HG02943 (cell line): Measurements from ENCODE around the gene ARHGEF11.
"Not testable (repeated sequence)": the region's sequence is repeated elsewhere in the genome, so short reads cannot be mapped to it uniquely, and the experiment has no call there.

Source experiments
- ATAC-seq: cut with Tn5 transposase; IDR thresholded peaks from one replicate; pipeline ENCODE4 v1.9.1; 2021; ENCODE audit warnings: mild to moderate bottlenecking, low read depth, moderate library complexity; ENCODE audit not compliant: unreplicated experiment

Gene ARHGEF11, protein sequence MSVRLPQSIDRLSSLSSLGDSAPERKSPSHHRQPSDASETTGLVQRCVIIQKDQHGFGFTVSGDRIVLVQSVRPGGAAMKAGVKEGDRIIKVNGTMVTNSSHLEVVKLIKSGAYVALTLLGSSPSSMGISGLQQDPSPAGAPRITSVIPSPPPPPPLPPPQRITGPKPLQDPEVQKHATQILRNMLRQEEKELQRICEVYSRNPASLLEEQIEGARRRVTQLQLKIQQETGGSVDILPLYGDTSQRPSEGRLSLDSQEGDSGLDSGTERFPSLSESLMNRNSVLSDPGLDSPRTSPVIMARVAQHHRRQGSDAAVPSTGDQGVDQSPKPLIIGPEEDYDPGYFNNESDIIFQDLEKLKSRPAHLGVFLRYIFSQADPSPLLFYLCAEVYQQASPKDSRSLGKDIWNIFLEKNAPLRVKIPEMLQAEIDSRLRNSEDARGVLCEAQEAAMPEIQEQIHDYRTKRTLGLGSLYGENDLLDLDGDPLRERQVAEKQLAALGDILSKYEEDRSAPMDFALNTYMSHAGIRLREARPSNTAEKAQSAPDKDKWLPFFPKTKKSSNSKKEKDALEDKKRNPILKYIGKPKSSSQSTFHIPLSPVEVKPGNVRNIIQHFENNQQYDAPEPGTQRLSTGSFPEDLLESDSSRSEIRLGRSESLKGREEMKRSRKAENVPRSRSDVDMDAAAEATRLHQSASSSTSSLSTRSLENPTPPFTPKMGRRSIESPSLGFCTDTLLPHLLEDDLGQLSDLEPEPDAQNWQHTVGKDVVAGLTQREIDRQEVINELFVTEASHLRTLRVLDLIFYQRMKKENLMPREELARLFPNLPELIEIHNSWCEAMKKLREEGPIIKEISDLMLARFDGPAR (N-terminal part only)

DNA sequence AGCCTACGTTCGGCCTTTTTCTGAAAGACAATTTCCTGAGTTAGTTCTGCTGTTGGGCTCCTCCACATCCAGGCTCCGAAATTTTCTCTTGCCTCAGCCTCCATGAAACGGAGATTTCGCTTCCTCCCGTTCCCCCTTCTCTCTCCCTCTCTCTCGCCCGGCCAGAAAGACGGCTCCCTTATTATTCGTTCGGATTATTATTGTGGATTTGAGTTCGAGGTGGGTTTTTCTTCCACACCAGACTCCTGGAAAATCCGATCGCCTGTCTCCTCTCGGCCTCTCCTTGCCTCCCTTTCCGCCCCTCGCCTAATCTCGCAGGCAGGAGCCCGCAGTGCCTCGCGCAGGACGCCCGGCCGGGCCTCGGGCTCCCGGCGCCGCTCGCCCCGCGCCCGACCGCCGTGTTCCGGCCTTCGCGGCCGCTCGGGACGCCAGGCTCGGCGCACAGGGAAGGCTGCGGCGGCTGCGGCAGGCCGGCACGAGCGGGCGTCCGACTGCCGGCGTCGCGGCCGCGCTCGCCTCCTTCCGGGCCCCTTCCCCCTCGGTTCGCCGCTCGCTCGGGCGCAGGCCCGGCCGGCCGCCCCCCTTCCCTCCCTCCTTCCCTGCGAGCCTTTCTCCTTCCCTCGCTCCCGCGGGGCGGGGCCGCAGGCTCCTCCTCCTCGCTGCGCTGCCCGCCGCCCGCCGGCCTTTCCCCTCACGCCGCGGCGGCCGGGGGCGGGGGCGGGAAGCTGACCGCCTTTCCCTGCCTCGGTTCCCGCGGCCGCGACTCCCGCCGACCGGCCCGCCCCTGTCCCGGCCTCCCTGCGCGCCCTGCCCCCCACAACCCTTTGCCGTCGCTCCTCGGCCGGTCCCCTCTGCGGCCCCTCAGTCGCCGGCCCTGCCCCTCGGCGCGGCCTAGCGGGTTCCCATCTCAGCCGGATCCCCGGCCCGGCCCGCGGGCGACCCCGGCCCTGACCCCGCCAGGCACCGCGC is at the start of gene ARHGEF11:
Gene ARHGEF11, minus strand, starts transcription at position 493 of the 969 bp plus-strand sequence. CDS start 1,412 bp downstream, outside the sequence.
- no peak for ATAC-seq

DNA sequence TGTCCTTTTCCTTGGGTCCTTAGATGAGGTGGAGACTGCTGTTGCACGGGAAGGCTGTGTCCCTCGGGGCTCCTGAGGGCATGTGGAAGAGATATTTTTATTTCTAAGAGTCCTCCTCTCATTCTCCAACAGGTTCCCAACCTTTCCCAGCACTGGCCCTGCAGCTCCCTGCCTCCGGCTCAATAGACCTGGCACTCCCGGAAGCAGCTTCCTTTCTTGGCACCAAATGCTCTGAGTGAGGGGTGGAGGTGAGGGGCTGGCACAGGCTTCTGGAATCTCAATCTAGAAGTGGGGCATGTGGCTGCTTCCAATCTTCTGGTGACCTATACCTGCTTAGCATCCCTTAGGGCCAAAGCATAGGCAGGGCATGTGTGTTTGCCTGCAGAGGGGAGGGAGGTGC is 49.5 kb upstream of the ARHGEF11 start:
- no peak for ATAC-seq

DNA sequence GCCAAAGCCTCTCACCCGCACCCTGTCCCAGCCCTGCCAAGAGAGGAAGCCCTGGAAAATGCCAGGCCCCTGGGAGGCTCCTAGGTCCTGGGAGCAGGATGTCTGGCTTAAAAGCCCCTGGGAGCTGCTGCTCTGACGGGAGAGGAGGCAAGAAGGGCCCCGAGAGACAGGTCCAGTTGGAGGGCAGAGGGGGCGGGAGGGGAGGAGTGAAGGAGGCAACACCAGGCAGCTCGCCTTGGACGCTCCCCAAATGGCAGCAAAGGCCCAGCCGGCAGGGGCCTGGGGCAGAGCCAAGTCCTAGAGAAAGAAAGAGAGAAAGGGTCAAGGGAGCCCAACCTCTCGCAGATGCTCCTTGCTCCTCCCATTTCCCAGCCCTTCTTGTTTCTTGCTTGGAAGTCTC is 47.3 kb upstream of the ARHGEF11 start:
- no peak for ATAC-seq

DNA sequence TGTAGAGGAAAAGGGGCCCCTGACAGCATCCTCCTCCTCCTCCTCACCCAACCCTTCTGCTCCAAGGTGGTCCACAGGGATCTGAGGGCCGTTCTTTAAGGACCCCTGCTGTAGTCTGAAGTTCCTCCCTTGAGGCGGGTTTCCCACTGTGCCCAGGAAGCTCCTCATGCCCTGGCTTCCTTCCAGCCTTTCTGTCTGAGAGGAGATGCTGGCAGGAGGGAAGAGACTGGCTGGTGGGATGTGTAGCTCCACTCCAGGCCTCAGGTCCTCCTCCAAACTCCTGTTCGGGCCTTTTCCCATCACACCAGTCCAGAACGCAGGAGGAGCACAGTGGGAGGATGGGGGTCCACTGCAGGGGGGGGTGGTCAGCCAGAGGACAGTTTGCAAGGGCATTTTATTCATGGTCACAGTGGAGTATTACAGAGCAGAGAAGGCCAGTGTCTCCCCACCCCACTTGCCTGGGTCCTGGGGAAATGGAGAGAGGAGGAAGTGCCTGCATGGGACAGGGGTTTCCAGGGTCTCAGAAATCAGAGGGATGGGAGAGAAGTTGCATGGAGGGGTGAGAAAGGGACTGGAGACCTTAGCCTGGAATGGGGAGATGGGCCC is 46.2 kb upstream of the ARHGEF11 start:
- no peak for ATAC-seq

DNA sequence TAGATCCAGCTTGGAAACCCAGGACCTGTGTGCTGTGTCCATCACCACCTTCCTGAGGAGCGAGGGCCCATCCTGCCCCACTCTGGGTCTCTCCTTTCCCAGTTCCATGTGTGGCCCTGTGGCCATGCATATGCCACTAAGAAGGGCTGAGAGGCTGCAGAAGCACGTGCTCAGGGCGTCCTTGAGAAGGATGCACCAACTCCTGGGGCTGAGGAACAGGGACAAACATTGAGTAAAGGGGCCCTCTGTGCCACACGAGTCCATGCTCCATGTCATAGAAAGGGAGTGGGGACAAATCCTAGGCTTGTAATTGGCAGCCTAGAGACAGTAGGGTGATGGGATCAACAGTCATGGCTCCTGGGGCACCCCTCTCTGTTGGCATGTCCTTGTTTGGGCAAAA is 45.6 kb upstream of the ARHGEF11 start:
- no peak for ATAC-seq

DNA sequence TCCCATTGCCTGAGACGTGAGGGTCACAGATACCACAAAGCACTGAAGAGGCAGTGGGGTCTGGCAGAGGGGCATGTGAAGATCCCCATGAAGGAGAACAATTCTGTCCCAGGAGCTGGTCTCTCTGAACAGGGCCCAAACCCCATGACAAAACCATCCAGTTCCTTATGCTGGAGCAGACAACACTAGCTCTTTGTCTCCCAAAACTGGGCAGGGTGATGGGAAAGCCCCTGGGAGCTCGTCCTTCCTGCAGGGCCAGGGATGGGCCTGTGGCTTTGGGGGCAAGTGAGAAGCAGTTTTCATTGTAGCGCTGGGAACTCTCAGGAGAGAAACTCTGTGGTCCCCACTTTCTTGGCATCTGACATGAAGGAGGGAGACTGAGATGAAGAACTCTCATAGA is 45.2 kb upstream of the ARHGEF11 start:
- ATAC-seq: no peak

DNA sequence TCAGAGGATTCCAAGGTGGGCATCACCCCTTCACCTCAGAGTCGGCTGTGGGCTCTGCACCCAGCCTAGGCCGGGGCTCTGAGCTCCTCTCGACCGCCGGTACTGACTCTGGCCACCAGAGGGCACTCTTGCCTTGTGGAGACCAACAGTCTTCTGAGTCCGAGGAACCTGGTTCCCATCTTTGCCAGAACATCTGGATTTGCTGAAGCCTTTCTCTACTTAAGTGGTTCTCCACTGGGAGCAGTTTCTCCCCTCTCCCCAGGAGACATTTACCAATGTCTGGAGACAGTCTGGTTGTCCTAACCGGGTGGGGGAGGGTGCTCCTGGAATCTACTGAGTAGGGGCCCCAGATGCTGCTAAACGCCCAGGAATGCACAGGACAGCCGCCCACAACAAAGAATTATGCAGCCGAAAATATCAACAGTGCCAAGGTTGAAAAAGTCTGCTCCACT is 44.7 kb upstream of the ARHGEF11 start:
- no peak for ATAC-seq

DNA sequence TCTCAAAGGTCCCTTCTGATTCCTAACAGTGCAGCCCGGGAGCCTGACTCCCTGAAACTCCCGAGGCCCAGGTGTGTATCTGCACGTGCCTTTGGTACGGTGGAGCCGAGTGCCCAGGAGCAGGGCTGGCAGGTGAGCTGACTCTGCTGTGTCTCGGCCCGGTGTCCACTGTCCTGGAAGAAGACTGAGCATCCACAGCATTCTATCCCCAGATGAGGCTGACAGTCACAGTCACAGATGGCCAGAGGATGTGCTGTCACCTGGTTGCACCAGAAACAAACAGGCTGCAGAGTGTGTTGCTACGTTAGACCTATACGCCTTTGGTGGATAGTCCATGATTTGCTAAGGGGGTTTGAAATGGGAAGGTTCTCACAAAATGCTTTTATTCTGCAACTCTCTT is 44.2 kb upstream of the ARHGEF11 start:
- no peak for ATAC-seq

DNA sequence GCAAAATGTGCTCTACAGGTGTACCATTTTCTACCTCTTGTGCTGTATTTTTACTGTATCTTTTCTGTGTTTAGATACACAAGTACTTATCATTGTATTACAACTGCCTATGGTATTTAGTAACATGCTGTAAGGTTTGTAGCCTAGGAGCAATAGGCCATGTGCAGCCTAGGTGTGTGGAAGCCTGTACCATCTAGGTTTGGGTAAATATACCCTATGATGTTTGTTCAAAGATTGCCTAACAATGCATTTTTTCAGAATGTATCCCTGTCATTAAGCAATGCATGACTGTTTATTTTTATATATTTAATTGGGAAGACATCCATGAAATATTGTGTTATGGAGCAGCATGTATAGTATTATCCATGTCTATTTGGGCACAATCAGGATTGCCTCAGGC is 43.1 kb upstream of the ARHGEF11 start:
- ATAC-seq: no peak

DNA sequence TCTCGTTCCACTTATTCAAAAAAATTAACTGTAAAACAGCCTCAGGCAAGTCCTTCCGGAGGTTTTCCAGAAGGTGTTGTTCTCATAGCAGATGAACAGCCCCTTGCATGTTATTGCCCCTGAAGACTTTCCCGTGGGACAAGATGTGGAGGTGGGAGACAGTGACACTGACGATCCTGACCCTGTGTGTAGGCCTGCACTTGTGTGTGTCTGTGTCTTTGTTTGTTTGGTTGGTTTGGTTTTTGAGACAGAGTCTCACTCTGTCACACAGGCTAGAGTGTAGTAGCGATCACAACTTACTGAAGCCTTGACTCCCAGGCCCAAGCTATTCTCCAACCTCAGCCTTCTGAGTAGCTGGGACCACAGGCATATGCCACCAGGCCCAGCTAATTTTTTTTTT is 41.5 kb upstream of the ARHGEF11 start:
- ATAC-seq: no peak

DNA sequence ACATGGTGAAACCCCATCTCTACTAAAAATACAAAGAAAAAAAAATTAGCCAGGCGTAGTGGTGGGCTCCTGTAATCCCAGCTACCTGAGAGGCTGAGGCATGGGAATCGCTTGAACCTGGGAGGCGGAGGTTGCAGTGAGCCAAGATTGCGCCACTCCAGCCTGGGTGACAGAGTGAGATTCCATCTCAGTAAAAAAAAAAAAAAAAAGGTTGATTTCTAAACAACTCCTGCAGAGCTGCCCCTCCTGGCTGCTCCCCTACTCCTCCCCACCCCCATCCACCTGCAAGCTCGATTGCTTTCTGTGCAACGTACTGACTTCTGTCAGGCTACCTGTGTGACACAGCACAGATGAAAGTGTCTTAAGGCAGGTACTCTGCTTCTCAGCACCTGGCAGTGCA is 40.8 kb upstream of the ARHGEF11 start:
- ATAC-seq: no peak

DNA sequence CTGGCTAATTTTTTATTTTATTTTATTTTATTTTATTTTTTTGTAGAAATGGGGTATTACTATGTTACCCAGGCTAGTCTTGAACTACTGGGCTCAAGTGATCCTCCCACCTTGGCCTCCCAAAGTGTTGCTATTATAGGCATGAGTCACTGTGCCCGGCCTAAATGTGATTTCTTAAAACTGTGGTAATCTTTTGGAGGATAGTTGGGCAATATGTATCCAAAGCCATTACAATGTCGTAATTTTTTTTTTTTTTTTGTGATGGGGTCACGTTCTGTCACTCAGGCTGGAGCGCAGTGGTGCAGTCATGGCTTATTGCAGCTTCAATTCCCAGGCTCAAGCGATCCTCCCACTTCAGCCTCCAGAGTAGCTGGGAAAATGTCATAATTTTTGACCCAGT is 39.9 kb upstream of the ARHGEF11 start:
- ATAC-seq: no peak

DNA sequence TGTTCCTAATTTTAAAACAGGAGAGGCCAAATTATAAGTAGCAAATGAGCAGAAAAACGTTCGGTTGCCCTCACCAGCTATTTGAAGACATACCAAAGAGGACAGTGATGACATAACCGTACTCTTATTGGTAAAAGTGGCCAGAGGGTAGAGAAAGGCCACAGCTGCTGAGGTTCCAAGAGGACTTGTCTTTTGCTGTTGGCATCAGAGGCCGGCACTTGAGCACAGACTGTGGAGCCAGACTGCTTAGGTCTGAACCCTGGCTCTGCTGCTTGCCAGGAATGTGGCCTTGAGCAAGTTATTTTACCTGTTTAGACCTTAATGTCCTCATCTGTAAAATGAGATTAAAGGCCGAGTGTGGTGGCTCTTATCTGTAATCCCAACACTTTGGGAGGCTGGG is 39.2 kb upstream of the ARHGEF11 start:
- no peak for ATAC-seq

DNA sequence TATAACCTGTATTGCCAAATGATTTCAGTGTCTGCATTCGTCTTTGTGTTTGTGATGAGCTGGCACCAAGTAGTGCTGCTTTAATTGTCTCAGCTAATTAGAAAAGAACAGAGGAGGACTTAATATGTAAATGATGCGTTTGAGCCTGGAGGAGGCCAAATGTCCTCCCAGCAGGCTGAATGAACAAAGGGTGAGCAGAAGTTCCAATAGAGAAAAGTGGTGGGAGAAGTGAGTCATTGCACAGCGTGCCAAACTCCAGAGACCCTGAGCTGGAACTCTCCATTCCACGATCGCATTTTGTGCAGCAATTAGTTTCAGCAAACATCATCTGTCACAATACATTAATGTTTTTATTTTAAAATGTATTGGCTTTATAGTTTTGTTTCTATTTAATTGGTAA is 36.2 kb upstream of the ARHGEF11 start:
- no peak for ATAC-seq

DNA sequence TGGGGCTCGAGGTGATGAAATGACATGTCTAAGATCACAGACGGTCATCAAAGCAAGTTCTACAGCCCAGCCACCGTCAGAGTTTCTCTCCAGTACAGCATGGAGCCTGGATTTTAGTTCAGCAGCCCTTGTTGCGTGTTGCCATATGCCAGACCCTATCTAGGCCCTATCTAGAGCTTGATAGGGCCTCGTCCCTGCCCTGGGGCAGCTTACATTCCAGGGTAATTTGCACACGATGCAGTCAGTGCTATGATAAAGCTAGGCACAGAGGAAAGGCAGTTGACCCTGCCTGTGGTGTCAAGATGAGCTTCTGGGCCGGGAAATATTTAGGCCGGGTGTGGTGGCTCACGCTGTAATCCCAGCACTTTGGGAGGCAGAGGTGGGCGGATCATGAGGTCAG is 35.2 kb upstream of the ARHGEF11 start:
- ATAC-seq: no peak

DNA sequence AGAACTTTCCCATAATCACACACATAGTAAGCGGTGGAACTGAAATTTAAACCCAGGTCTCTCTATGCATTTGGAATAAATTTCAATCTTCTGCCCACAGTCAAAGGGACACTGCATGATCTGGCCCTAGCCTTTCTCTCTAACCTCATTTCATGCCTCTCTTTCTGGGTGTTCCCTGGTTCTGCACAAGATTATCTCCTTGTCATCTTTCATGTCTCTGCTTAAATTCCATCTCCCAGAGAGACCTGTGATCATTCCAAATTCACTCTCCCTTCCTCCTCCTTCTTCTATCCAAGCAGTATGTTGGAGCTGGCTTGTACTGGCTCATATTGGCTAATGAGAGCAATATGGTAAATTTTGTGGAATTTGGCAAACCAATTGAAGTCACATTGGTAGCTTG is 31.9 kb upstream of the ARHGEF11 start:
- no peak for ATAC-seq

DNA sequence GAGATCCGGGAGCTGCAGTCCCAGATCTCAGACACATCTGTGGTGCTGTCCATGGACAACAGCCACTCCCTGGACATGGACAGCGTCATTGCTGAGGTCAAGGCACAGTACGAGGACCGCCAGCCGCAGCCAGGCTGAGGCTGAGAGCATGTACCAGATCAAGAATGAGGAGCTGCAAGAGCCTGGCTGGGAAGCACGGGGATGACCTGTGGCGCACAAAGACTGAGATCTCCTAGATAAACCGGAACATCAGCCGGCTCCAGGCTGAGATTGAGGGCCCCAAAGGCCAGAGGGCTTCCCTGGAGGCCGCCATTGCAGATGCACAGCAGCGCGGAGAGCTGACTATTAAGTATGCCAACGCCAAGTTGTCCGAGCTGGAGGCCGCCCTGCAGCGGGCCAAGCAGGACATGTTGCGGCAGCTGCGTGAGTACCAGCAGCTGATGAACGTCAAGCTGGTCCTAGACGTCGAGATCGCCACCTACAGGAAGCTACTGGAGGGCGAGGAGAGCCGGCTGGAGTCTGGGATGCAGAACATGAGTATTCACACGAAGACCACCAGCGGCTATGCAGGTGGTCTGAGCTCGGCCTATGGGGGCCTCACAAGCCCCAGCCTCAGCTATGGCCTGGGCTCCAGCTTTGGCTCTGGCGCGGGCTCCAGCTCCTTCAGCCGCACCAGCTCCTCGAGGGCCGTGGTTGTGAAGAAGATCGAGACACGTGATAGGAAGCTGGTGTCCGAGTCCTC is 28.6 kb upstream of the ARHGEF11 start:
- ATAC-seq: no peak

DNA sequence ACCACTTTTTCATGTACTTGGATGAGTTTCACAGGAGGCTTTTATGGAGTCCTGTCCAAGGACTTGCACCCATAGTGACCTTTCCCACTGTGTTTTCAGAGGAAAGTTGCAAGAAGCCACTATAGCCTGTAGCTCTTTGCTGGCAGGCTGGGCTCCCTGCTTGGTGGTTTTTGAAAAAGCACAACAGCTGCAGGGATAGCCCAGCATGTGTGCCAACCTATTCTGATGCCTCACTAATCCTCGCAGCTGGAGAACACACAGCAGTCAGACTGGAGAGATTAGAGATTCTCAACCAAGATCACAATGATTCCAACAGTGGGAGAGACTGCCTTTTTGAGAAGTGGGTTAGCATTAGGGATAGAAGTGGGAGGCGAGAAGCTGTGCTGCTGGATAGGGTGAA is 24.1 kb upstream of the ARHGEF11 start:
- ATAC-seq: no peak

DNA sequence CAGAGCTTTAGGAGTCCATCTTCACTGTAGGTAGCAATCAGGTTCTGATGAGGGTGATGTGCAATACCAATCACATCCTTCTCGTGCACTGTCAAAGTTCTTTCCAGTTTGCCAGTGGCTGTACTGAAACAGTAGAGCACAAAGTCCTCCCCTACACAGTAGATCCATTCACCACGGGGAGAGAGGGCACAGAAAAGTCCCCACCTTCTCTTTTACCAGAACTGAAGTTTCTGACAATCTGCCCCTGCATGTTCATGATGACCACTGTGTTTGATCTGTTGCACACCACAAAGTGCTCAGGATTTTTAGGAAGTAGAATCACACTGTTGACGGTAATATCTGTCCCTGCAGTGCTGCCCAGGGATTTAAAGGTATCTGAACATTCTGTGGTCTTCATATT is 13.7 kb upstream of the ARHGEF11 start:
- not testable (repeated sequence) for ATAC-seq
